Body of pancreas (tissue), 4 donors: ENCODE results near the gene DCDC2B.

Experiments
- CTCF ChIP-seq, 7 experiments: fragments of 450-650 bp in 4 of 7; fragments of 200-600 bp in 3 of 7; sonication (generic) in 3 of 7; IDR thresholded peaks; one replicate each; pipeline ENCODE4 v1.5.1; 2016 to 2019; ENCODE audit warnings: antibody characterized with exemption in 7 of 7
- POLR2A ChIP-seq, 3 donors: fragments of 450-650 bp; IDR thresholded peaks; one replicate each; pipeline ENCODE4 v1.6.1; 2016; ENCODE audit warnings: antibody characterized with exemption in 3 of 3, mild to moderate bottlenecking in 2 of 3

GRCh38 chr1:32197074-32197473, 11.8 kb upstream of the DCDC2B start:
- TF ChIP-seq CTCF (IDR thresholded peaks at IDR 0.05), result no peak
- TF ChIP-seq POLR2A (IDR thresholded peaks at IDR 0.05), result no peak
